Measurements from ENCODE around the gene DPM1. TPM values are rescaled to one million over a fixed set of nuclear protein-coding genes. Genes with fewer than 3 reads are reported as not detected.

DPM1 gene
- 83.2 and 122 TPM in 2 replicates for total RNA-seq (2014; rRNA removed)
- 36.8 TPM for polyA plus RNA-seq (2012)

DNA sequence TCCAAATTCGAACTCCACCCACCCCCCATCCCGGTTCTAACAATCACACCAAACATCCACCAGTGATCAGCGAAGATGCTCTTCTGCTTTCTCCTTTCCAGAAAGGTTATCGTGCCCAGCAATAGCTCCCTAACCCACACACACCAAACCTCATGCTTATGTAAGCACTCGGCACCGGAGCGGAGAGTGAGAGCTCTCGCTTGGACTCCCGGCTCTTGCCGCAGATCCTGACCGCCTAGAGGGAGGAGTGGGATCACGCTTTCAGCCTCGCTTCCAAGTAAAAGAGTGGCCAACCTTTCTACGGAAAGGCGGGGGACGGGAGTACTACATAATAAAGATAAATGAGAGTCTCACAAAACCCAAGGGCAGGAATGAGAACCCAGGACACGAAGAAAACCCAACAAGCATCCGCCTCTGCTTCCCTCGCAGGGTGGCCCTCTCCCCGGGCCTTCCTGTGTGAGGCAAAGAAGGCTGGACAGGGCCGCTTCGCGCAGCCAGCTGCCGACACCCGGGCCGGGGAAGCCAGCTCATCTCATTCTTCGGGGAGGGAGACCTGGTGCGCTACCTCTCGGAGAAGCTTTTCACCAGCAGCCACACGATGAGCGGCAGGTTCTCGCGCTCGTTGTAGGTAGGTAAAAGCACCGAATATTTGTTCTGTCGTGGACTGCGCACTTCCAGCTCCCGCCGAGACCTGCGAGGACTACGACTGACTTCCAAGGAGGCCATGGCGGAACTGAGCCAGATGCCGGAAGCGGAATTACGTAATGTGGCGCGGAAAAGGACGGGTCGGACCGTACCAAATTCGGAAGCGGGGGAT is at the start of gene DPM1:
DPM1 (minus strand) TSS at position 735 of the 817 bp plus-strand sequence; CDS start at position 726, 9 bp downstream.
- DNase-seq (ENCODE audit: low read depth), result no peak

DNA sequence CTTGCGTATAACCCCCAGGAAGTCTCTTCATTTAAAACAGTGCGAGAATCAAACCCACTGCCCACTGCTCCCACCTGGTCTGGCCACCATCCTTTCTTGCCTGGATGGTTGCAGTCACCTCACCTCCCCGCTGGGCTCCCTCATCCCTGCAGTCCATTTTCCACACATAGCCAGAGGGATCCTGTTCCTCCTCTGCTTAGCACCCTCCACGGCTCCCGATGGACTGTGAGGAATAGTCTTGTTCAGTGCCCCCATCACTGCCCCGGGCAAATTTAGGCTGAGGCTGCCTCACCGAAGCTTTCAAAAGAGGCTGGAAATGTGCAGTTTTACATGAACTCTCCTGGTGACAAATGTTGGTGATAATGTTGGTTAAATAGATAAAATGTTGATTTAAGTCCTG is 46.9 kb upstream of the DPM1 start:
- DNase-seq (ENCODE audit: low read depth), result no peak

DNA sequence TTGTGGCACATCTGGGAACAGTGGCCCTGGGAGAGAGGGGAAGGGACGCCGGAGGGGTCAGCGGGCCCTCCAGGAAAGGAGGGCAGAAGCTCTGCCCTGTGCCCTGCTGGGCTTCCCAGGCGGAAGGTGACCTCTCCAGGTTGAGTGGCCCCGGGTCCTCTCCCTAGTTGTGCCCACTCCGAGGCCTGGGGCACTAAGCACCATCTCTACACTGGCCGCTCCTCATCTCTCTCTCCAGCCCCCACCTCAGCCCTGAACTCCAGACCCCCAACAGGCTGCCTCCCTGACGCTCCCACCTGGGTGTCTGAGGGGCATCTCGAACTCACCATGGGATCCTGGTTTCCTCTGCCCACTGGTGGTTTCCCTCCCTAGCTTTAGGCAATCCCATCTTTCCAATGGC is 46.4 kb upstream of the DPM1 start:
- DNase-seq (ENCODE audit: low read depth), result no peak

DNA sequence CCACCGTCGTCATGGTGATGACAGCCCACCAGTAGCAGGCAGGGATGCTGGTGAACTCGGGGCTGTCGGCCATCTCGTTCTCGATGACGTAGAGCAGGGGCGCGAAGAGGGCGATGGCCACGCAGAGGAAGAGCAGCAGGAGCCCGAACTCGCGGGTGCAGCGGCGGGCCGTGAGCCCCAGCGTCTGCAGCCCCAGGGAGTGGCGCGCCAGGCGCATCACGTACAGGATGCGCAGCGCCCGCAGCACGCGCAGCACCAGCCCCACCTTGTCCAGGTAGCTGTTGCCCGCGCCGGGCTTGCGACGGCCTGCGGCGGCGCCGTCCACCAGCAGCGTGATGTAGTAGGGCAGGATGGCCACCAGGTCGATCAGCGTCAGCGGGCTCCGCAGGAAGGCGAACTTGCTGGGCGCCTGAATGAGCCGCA is 46.0 kb upstream of the DPM1 start:
- no peak for DNase-seq (ENCODE audit: low read depth)

DNA sequence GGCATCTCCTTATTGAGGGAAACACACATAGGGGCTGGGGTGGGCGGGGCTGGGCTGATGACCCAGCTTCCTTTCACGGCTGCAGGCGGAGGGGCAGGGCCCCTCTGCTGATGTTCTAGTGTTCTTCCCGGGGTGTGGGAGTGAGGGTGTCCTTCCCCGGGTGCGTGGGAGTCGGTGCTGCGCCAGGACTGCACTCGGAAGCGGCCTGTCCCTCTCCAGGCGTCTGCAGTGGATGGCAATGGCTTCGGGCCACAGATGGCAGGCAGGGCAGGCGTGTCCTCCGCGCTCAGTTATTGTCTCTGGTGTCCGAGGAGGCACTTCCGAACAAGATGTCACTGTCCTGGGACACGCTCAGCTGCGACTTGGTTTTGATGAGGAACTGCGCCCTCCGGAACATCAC is 45.4 kb upstream of the DPM1 start:
- no peak for DNase-seq (ENCODE audit: low read depth)

DNA sequence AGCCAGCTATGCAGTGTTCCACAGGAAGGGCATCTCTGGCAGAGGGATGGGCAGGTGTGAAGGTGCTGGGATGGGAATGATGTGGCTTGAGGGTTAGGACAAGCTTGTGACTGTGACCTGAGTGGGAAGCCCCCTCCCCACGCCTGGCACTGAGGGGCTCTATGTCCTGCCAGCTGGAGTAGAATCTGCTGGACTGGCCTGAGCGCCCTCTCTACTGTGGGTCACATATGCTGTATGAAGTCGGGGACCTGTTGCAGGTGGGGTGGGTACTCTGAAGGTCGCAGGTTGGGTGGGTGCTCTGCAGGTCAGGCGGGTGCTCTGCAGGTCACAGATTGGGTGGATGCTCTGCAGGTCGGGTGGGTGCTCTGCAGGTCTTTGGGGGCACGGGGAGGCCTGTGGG is 44.3 kb upstream of the DPM1 start:
- DNase-seq (ENCODE audit: low read depth), result no peak

DNA sequence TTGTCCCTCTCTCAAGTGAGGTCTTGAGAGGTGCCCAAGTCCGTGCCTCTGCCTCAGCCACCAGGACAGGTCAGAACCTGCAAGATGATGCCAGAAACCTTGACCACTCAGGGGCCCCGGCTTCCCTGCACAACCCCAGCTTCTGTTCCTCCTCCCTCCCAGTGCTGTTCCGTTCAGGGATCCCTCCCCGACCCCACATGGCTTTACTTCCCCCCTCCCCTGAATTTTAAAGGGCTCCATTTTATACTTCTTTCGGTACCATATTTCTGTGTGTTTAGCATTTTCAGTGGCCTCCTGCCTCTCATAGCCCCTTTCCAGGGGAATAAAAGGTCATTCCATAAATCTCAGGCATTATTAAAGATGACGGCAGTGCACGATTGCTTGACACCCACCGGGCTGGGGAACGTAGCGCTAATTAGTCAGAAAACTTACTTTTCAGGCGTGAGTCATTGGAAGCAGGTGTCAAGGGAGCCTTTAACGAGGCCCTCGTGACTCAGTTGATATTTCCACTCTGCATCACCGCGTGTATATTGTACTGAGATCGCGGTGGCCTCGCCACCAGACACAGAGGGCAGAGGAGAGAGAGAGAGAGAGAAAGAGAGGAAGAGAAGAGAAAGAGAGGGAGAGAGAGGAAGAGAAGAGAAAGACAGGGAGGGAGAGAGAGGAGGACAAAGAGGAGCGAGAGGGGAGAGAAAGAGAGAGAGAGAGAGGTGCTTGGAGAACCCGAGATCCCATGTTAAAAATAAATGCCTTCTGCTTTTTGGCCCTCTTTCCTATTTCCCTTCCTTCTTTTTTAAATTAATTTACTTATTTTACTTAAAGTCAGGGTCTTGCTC is 43.3 kb upstream of the DPM1 start:
- no peak for DNase-seq (ENCODE audit: low read depth)

DNA sequence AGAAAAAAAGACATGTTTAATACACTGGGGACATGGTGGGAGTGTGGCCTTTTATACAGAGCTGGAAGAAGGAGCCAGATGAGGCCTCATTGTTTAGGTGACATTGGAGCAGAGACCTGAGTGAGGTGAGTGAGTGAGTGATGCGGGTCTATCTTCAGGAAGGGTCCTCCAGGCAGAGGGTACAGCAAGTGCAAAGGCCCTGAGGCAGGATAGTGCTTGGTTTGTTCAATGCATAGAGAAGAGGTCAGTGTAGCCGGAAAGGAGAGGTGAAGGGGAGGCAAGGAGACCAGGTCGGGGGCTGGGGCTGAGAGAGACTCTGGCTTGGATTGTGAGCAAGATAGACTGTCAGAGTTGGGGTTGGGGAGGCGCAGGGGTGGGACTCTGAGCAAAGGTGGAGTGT is 41.0 kb upstream of the DPM1 start:
- no peak for DNase-seq (ENCODE audit: low read depth)

DNA sequence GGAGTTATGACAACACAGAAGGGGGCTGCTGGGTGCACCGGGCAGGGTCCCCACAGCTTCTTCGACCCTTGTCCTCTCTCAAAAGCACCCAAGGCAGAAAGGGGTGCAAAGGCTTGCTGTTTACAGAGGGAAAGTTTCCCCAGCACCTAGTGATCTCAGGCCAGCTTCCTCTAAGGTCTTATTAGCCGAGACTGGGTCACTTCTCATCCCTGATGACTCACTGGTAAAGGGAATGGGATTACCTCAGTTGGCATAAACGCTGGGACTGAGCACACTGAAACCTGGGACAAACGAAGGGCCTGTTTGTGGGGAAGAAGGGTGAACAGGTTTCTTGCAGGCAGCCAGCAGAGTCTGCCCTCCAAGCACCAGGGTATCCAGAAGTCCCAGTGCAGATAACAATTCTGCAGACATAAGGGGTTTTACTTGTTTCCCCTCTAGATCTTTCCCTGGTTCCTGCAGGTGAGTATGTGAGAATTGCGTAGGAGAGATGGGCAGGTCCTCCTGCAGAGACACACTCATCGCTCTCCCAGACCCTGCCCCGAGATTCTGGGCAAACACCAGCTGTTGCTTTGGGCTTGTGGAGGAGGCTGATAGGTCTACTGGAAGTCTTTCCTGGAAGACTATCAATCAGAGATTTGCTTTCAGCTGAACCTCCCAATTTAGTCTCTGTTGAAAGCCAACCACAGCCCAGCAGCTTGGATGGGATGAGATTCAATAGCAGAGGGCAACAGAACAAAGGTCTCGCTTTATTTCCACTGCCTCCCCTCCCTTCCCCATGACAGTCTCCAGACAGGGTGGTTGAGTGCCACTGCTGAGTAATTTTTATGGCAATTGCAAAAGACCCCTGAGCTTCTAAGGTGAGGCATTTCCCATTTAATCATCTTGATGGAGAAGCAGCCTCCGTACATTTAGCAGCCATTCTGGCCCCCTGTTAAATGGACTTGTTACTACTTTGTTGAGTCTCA is 38.9 kb upstream of the DPM1 start:
- no peak for DNase-seq (ENCODE audit: low read depth)

DNA sequence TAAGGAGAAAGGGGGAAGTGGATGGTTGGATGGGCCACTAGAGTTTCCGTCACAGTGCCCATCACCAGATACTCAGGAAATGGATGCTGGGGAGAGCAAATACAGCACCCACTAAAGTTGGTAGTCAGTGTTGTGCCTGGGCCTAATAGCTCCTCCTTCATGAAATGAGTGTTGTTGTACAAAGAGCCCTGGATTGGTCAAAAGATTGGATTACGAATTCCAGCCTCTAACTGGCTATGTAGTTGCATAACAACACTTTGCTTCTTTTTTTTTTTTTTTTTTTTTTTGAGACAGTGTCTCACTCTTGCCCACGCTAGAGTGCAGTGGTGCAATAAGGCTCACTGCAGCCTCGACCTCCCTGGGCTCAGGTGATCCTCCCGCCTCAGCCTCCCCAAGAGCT is 37.2 kb upstream of the DPM1 start:
- no peak for DNase-seq (ENCODE audit: low read depth)

DNA sequence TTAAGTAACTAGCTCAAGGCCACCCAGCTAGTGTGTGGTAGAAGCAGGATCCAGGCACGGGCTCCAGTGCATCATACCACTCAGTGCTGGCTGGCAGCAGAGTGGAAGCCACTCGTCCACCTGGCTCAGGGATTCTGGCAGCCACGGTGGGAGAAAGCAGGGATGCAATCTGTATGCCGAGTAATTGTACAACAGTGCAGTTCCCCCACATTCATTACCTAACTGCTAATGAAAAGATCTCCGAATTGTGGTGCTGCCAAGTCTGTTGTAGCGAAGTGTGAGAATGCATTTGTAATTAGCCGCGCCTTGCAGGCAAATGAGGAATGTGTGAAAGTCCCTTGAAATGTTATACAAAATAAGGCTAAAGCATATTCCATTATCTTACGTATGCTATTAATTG is 35.5 kb upstream of the DPM1 start:
- DNase-seq (ENCODE audit: low read depth), result no peak

DNA sequence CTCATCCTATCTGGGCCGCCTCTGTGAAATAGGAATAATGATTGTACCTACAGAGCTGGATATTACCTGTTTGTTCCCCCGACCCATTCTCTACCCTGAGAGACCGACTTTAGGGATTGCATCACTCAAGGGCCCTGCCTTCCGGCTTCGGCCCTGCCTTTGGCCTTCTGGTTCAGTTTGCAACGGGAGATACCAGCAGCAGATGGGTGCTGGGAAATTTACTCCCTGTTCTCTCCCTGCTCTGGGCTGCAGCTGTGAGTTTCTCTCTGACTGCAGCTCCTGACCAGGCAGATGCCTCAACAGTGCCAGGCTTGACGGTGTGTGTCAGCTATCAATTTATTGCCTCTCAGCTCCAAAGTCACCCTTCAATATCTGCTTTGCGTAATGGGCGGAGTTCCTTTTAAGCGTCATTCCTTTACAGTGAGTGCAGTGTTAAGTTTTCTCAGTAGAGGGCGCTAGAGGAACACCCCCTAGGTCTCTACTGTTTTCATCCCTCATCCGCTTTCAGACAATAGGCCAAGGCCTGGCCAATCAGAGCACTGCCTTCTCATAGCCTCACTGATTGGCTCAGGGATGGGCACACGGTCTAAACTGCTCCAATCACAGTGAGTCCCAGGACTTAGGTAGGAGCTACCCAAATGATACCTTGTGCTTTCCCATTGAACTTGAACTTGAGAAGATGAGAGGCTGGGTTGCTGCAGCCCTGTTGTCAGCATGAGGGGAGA is 34.6 kb upstream of the DPM1 start:
- DNase-seq (ENCODE audit: low read depth), result peak; percentile 63

DNA sequence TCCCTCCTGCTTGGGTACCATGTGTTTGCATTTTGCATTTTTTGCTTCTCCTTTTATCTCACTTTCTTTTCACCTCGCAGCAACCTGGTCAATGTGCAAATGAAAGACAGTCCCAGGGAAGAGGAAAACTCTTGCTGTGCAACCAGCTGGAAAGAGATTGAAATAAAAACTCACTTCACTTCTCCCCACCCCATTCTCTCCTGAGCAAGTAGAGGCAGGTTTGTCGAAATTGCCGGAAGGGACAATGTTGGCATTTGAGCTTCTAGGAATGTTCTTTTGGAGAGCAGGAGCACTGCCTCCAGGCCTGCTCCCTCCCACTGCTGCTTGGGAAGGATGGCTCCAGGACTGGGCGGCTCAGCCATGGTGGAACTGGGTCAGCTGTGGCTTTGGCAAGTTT is 34.0 kb upstream of the DPM1 start:
- no peak for DNase-seq (ENCODE audit: low read depth)

DNA sequence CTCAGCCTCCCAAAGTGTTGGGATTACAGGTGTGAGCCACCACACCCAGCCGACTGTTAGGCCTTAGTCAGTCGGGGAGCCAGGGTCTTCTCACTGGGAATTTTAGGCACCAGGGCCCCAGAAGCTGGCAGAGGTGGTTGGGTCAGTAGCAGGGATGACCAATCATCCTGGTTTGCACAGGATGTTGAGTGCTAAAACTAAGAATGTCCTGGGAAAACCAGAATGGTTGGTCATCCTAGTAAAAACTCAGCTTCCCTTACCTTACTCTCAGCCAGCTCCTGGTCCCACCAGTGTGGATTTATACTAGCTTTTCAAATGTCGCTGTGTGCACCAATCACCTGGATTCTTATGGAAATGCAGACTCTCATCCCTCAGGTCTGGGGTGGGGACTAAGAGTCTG is 32.7 kb upstream of the DPM1 start:
- DNase-seq (ENCODE audit: low read depth), result no peak

DNA sequence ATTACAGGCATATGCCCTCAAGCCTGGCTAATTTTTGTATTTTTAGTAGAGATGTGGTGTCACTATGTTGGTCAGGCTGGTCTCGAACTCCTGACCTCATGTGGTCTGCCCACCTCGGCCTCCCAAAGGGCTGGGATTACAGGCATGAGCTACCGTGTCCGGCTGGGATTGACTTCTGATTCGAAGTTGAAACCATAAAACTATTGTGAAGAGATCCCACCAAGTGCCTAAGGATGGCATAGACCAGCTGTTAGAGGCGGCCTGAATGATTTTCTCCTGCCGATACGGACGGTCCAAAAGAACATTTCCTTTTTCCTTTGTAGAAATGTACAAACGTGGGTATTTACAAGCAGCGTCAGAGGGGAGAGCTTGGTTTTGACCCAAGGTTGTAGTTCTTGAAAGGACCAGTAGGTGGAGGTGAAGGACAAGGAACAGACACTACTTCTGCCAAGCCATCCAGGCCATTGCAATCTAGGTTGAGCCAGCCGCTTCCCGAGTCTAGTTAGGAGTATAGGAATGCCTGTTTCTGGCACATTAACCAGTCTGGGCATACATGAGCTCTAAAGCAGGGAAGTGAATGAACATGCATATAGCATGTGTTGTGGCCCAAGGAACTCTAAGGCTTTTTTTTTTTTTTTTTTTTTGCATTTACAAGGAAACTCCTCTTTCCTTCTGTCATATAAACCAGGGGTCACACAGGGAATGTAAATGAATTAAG is 29.3 kb upstream of the DPM1 start:
- peak; percentile 82 for DNase-seq (ENCODE audit: low read depth)

DNA sequence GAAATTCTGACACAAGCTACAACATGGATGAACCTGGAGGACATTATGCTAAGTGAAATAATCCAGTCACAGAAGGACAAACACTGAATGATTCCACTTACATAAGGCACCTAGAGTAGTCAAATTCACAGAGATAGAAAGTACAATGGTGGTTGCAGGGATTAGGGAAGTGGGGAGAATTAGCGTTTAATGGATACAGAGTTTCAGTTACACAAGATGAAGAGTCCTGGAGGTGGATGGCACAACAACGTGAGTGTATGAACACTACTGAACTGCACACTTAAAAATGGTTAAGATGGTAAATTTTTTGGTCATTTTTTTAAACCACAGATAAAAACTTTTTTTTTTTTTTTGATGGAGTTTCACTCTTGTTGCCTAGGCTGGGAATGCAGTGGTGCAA is 25.0 kb upstream of the DPM1 start:
- no peak for DNase-seq (ENCODE audit: low read depth)

DNA sequence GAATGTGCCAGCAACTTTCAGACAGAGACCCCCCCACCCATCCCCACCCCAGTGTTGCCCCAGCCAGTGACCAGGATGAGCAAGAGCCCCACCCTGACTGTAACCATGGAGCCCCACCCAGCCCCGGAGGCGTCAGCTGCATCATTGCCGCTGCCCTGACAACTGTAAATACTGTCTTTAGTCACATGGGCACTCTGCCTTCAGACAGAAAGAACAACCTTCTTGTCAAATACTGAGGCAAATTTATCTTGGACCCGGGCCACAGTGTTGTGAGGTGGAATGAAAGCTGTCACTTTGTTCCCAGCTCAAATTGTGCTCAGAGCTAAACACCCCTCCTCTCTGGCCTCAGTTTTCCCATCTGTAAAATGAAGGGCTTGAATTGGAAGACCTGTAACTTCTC is 24.0 kb upstream of the DPM1 start:
- peak; percentile 64 for DNase-seq (ENCODE audit: low read depth)

DNA sequence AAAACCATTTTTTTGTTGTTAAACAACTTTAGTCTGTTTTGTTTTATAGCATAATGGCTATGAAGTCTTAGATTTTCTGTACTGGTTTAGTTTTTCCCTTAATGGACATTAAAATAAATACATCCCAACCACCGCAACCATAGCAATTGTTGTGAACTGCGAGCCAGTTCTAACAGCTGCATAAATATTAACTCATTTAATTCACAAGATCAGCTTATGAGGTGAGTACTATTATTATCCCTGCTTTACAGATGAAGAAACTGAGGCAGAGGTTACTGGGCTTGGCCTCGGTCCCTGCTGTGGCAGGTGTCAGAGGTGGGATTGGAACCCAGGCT is 23.3 kb upstream of the DPM1 start:
- no peak for DNase-seq (ENCODE audit: low read depth)

DNA sequence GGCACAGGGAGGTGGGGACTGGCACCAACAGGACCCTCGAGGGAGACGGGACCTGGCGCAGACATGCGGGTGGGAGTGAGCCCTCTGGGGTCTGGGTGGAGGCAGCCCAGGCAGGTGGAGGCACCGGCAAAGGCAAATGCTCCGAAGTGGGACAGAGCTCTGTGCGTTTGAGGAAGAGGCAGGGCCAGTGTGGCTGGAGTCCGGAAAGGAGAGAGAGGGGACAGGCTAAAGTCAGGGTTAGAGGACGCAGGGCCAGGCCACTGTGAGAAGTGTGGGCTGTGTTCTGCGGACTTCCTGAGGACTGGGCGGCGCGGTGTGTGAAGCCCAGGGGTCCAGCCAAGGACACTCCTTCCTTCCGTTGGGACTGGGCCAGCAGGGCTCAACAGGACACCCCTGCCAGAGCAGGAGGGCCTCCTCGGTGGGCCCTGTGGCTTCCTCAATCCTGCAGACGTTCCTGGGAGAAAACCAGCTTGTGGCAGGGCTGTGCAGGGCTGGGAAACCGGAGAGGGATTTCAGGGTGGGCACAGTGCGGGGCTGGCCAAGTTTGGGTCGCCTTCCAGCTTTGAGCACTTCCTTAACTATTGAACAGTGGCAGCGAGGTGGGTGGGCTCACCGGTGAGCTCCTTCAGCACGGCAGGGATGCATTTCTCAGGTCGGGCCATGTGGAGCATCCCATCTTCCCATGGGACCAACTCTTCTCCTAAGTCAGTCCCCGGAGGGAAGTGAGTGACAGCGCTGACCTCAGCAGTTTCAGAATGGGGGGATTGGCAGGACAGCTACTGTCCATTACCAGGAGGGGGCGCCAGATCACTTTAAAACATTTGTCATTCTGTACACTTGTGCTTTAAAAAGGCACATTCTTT is 22.8 kb upstream of the DPM1 start:
- DNase-seq (ENCODE audit: low read depth), result peak; percentile 69

Data from LHCN-M2 (cell line).